Tibial artery (tissue), 4 donors: ENCODE results near the gene BFSP2.
"Not testable (repeated sequence)": the region's sequence is repeated elsewhere in the genome, so short reads cannot be mapped to it uniquely, and the experiment has no call there.

Source experiments
- DNase-seq, 2 donors: peaks; one replicate each; pipeline ENCODE4 v3.0.0-alpha.2; 2019
- H3K27ac ChIP-seq, 2 donors: fragments of 200-600 bp; sonication (generic) in 1 of 2; 1 replicate in 1 of 2; 2 replicates in 1 of 2; pipeline ENCODE4 v1.5.1; 2018 to 2019; ENCODE audit warnings: mild to moderate bottlenecking in 1 of 2
- H3K27me3 ChIP-seq, 2 donors: fragments of 200-600 bp; sonication (generic) in 1 of 2; one replicate each; pipeline versions ENCODE4 v1.5.1 to v1.6.0; 2016 to 2019
- H3K36me3 ChIP-seq, 3 donors: fragments of 200-600 bp; sonication (generic) in 2 of 3; one replicate each; pipeline ENCODE4 v1.5.1; 2016 to 2019; ENCODE audit warnings: mild to moderate bottlenecking in 2 of 3
- H3K4me1 ChIP-seq, 4 donors: fragments of 200-600 bp; sonication (generic) in 2 of 4; 1 replicate in 3 of 4; 2 replicates in 1 of 4; pipeline ENCODE4 v1.5.1; 2016 to 2019
- H3K4me3 ChIP-seq, 2 donors: fragments of 200-600 bp; sonication (generic) in 1 of 2; 1 replicate in 1 of 2; 2 replicates in 1 of 2; pipeline ENCODE4 v1.5.1; 2018 to 2019; ENCODE audit warnings: mild to moderate bottlenecking in 2 of 2
- H3K9me3 ChIP-seq, 3 donors: fragments of 200-600 bp; sonication (generic) in 1 of 3; one replicate each; pipeline ENCODE4 v1.5.1; 2016 to 2019
- intact Hi-C: fragments of 100-400 bp; cut with DNase I; formaldehyde crosslinking; loops from one replicate; pipeline ENCODE4 v1.15.0; 2023; ENCODE audit warnings: low total_unique reads
- TF ChIP-seq, protein P1 (sequence below), 2 experiments: fragments of 200-600 bp in 1 of 2; fragments of 450-650 bp in 1 of 2; IDR thresholded peaks; one replicate each; pipeline ENCODE4 v1.5.1; 2017 to 2019; ENCODE audit warnings: antibody characterized with exemption in 2 of 2, mild to moderate bottlenecking in 1 of 2, moderate library complexity in 1 of 2

BFSP2 gene

DNA sequence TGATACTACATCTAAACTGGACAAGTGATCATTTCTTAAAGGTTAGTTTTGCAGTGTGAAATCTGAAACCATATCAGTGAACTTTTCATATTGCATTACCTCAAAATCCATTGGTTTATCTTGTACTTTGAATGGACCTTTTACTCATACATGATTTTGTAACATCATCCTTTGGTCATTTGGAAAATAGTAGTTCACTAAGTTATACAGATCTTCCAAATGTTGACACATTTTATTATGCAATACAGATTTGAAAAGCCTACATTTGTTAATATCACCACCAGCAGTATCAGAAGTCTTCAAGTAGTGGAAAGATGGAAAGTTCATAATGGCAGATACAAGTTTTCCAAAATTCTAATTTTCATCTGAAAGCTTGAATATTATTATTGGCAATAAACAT lies 109.6 kb downstream of the BFSP2 start:
- no peaks in the 10 kb centered on the region for H3K9me3 ChIP-seq
- DNase-seq = no peak
- H3K27me3 ChIP-seq = no peaks in the 10 kb centered on the region
- no peak overlapping the region for H3K27ac ChIP-seq
- no peaks in the 10 kb centered on the region for H3K36me3 ChIP-seq
- TF ChIP-seq, protein P1, sequence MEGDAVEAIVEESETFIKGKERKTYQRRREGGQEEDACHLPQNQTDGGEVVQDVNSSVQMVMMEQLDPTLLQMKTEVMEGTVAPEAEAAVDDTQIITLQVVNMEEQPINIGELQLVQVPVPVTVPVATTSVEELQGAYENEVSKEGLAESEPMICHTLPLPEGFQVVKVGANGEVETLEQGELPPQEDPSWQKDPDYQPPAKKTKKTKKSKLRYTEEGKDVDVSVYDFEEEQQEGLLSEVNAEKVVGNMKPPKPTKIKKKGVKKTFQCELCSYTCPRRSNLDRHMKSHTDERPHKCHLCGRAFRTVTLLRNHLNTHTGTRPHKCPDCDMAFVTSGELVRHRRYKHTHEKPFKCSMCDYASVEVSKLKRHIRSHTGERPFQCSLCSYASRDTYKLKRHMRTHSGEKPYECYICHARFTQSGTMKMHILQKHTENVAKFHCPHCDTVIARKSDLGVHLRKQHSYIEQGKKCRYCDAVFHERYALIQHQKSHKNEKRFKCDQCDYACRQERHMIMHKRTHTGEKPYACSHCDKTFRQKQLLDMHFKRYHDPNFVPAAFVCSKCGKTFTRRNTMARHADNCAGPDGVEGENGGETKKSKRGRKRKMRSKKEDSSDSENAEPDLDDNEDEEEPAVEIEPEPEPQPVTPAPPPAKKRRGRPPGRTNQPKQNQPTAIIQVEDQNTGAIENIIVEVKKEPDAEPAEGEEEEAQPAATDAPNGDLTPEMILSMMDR (IDR thresholded peaks at IDR 0.05) = no peak
- no peaks in the 10 kb centered on the region for H3K4me1 ChIP-seq
- intact Hi-C loops = no loop called here
- no peak overlapping the region for H3K4me3 ChIP-seq

DNA sequence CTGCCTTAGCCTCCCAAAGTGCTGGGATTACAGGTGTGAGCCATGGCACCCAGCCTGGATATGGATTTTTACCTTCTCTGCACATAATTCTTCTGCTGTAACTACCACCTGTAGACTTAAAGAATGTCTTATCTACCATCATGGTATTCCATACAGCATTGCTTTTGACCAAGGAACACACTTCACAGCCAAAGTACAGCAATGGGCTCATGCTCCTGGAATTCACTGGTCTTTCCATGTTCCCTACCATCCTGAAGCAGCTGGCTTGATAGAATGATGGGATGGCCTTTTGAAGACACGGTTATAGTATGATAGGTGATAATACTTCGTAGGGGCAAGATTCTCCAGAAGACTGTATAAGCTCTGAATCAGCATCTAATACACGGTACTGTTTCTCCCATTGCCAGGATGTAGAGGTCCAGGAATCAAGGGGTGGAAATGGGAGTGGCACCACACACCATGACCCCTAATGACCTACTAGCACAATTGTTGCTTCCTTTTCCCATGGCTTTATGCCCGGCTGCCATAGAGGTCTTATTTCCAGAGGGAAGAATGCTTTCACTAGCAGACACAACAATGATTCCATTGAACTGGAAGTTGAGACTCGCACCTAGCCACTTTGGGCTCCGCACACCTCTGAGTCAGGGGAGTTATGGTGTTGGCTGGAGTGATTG lies 112.7 kb downstream of the BFSP2 start:
- H3K36me3 ChIP-seq = no peaks in the 10 kb centered on the region
- no peak for DNase-seq
- no peaks in the 10 kb centered on the region for H3K27me3 ChIP-seq
- H3K4me3 ChIP-seq = no peak overlapping the region
- no peaks in the 10 kb centered on the region for H3K9me3 ChIP-seq
- TF ChIP-seq, protein P1 (IDR thresholded peaks at IDR 0.05) = no peak
- H3K4me1 ChIP-seq = no peaks in the 10 kb centered on the region
- no peak overlapping the region for H3K27ac ChIP-seq
- intact Hi-C loops = no loop called here

DNA sequence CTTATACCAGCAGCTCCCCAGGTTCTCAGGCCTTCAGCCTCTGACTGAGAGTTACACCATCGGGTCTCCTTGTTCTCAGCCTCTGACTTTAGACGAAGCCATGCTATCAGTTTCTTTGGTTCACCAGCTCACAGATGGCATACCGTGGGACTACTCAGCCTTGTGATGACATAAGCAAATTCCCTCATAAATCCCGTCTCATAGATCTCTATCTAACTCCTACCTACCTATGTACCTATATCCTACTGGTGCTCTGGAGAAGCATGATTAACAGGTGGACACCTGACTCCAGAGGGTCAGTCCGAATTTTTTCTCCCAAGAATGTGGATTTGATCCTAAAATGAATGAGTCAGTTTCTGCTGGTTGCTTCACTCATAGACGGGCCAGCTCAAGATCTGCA lies 114.6 kb downstream of the BFSP2 start:
- no peaks in the 10 kb centered on the region for H3K27me3 ChIP-seq
- DNase-seq = no peak
- H3K9me3 ChIP-seq = no peaks in the 10 kb centered on the region
- no peaks in the 10 kb centered on the region for H3K4me1 ChIP-seq
- no peak overlapping the region for H3K27ac ChIP-seq
- TF ChIP-seq, protein P1 (IDR thresholded peaks at IDR 0.05) = no peak
- no peaks in the 10 kb centered on the region for H3K36me3 ChIP-seq
- intact Hi-C loops = no loop called here
- no peak overlapping the region for H3K4me3 ChIP-seq

DNA sequence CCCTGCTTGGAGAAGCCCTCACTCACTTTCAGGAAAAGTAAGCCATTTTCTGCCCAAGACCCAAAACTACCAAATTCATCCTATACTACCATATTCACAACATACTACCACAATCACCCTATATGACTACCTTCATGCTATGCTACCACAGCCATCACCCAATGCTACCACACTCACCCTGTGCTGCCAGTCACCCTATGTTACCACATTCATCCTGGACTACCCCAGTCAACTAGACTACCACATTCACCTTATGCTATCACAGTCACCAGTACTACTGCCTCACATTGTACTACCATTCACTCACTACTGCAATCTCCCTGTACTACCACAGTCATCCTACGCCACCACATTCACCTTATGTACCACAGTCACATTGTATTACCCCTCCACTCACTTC lies 115.3 kb downstream of the BFSP2 start:
- H3K27me3 ChIP-seq = no peaks in the 10 kb centered on the region
- TF ChIP-seq, protein P1 (IDR thresholded peaks at IDR 0.05) = no peak
- H3K36me3 ChIP-seq = no peaks in the 10 kb centered on the region
- intact Hi-C loops = no loop called here
- H3K27ac ChIP-seq = no peak overlapping the region
- no peaks in the 10 kb centered on the region for H3K9me3 ChIP-seq
- no peaks in the 10 kb centered on the region for H3K4me1 ChIP-seq
- H3K4me3 ChIP-seq = no peak overlapping the region
- no peak for DNase-seq

DNA sequence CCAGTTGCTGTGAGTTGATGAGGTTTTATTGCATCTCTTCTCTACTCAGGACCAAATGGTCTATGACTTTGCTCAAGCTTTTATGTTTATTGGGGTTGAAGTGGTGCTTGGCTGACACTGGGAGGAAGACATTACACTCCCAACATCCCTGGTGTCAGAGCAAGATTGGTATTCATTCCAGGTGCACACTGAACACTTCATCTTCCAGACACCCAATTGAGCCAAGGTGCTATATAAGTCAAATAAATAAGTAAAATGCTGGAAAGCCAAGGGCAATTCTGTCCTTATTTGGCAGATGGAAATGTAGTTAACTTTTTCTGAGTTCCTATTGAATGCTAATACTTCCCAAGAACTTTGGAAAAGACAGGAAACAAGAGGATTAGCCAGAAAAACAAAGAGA lies 120.4 kb downstream of the BFSP2 start:
- DNase-seq = no peak
- TF ChIP-seq, protein P1 (IDR thresholded peaks at IDR 0.05) = no peak
- no peaks in the 10 kb centered on the region for H3K9me3 ChIP-seq
- no peak overlapping the region for H3K4me3 ChIP-seq
- no peaks in the 10 kb centered on the region for H3K4me1 ChIP-seq
- no peaks in the 10 kb centered on the region for H3K27me3 ChIP-seq
- H3K36me3 ChIP-seq = no peaks in the 10 kb centered on the region
- H3K27ac ChIP-seq = no peak overlapping the region
- intact Hi-C loops = no loop called here

DNA sequence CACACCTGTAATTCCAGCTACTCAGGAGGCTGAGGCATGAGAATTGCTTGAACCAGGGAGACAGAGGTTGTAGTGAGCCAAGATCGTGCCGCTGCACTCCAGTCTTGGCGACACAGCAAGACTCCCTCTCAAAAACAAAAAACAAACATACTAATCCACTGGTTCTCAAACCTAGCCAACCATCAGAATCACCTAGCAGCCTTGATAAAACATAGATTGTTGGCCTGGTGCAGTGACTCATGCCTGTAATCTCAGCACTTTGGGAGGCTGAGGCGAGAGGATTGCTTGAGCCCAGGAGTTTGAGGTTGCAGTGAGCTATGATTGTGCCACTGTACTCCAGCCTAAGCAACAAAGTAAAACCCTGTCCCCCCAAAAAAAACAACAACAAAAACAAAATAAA lies 121.1 kb downstream of the BFSP2 start:
- intact Hi-C loops, H3K4me3 ChIP-seq: not testable (repeated sequence)

More for the DNA sequence above, 121.1 kb downstream of the BFSP2 start:
- H3K36me3 ChIP-seq, H3K9me3 ChIP-seq, H3K27me3 ChIP-seq, H3K4me1 ChIP-seq, H3K27ac ChIP-seq, DNase-seq: not testable (repeated sequence)
